ENCODE results near the gene GAREM1.
"Not testable (repeated sequence)": the region's sequence is repeated elsewhere in the genome, so short reads cannot be mapped to it uniquely, and the experiment has no call there.

The GAREM1 gene

DNA sequence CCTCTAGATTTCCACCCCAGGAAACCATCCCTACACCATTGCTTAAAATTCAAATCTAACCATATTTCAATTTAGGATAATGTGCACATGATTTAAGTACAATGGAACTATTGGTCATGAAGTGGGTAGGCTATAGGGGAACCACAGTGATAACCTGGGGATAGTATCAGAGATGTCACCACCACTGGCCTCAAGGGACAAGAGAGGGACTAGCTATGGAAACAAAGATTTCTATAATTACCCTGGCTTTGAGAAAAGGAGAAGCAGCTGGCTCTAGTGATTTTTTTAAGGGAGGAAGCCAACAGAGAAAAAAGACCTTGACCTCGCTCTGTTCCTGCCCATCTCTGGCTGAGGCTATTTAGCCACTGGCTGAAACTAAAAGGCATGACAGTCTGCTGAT lies 148.9 kb downstream of the GAREM1 start:
- no peak for DNase-seq

DNA sequence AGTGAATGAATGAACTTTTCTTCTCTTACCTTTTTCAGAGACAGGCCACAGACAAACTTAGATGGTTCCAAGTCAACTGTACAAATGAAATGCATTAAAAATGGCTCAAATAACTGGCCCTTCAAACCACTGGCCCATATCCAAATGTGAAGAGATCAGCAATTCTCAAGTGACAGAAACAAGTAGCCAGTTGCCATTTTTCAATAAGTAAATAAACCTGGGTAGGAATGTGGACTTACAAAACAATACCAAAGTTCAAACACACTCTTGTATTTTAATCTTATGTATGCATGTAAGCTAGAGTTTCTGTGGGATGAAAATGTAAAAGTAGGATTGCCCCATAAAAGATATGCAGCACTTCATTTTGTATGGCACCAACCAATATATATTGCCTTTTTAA lies 151.6 kb downstream of the GAREM1 start:
- DNase-seq = no peak

DNA sequence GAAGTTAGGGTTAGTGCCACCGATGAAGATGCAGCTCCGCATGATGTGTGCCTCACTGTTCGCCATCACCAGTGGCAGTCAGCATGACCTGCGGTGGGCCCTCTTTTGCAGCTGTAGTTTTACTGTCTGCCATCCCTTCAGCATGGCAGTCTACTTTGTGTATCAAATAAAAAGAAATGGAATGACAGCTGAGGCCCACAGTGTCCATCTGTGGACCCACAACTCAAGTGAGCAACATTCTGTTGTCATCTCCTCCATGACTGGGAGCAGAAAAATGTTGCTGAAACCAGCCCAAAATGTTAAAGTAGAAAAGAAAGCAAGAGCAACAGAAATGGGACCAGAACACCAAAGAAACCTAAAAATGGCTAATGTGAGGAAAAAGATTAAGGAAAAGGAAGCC lies 152.1 kb downstream of the GAREM1 start:
- no peak for DNase-seq

DNA sequence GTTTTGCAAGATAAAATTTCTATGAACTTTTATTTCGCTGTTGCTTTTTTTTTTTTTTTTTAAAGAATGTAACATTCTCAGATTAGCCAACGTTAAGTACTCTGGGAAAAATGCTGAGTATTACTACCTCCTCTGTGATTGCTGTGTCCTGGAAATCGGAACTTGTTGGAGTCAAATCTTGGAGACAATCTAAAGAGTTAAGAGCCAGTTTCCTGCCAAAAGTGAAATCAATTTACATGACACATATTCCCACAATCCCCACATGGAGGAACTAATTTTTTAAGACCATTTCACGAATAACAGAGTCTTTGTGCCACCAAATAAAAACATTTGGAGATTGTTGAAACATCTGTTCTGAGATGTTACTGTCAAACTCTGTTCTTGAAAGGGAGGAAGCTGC lies 153.0 kb downstream of the GAREM1 start:
- DNase-seq = no peak

DNA sequence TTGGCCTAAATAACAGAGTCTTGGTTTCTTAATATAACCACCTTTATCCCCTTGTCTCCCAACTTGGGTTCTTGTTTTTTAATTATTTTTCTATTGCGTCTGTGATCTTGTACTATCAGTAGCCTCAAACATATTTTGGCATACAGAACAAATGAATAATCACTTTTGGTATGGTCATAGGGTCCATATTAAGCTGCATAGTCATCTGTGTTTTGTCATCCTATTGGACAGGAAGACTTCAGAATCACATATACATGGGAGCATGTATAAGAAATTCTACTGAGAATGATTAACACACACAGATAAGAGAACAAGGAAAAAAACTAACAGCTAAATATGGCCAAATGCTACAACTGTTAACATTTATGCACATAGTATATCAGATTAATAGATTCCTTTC lies 154.8 kb downstream of the GAREM1 start:
- no peak for DNase-seq

DNA sequence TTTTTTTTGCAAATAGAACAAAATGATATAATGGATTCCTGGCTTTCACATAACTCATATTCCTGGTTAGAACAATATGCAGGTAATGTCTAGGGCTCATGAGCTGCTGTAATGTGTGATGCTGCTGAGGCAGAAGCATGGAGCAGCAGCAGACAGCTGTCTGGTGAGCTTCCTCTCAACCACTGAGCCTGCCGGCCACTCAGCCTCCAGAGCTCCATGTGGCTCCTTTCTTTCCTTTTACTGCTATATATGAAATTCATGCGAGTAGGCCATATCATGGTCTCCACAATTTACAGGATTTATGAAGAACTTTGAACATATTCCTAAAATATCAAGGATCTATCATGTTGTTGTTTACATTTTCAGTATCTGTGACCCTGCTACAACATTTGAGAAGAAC lies 159.9 kb downstream of the GAREM1 start:
- DNase-seq = no peak

DNA sequence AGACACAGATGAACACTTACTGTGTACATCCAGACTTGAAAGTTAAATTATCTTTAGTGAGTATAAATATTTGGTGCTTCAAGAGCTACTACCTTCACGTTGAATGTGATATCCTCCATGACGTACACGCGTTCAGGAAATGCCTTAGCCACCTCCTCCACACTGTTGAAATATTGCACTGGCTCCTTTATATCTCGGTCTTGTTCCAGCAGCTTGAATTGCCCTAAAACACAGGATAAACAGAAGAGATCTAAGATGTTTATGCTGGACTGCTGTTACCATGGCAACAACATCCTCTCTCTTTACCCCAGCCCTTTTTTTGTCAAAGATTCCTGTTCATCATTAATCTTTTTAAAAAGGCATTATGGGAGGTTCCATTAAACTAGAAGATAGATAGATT lies 160.6 kb downstream of the GAREM1 start:
- no peak for DNase-seq

DNA sequence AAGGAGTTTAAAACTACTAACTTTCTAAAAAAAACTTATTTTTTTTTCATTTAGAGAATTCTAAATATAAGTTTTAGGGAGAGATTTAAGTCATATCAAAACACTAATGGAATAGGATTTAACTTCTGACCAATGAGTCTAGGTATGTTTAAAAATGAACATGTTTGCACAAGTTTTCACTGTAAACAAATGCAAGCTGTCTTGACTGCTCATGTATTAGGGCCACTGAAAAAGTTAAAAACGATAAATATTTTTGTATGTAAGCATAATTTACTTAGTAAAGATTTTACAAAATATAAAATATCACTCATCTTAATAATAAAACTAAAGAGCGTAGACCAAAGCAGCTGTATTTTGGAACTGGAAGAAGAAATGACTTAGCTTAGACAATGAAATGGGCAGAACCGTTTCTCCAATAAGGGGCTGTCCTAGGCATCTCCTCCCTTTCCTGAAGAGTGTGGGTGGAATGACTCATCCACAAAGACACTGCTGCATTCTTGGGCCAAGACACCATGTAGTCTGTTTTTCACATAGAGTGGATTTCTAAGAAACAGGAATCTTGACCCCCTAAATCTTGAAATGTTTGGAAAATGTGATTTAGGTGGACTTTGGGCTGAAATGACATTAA lies 162.1 kb downstream of the GAREM1 start:
- DNase-seq = no peak

DNA sequence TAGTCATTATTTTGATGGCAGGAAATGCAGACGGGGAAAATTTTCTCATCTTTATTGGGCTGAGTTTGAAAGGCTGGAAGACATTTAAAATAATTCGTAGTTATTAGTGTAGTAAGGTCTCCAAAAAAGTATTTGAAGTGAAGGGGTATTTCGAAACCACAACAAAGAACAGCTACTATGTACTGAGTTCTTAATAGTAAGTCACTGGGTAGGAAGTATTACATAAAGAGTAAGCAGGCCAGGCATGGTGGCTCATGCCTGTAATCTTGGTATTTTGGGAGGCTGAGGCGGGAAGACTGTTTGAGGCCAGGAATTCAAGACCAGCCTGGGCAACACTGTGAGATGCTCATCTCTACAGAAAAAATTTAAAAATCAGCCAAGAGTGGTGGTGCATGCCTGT lies 167.3 kb downstream of the GAREM1 start:
- no peak for DNase-seq

DNA sequence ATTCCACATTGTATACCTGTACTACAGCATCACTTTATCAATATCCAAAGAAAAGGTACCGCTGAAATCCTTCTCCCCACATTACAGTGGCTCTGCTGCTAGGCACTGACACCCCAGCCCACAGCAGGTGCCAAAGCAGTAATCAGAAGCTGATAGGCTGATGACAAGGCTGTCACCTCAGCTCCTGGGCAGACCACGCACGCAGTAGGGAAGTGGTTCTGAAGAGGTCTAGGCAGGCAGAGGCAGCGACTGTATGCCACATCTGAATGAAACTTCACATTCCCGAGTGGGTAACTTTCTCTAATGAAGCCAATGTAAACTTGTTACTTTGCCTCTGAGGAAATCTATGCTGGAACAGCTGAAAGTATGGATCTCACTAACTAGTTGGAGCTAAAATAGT lies 167.9 kb downstream of the GAREM1 start:
- DNase-seq = no peak

DNA sequence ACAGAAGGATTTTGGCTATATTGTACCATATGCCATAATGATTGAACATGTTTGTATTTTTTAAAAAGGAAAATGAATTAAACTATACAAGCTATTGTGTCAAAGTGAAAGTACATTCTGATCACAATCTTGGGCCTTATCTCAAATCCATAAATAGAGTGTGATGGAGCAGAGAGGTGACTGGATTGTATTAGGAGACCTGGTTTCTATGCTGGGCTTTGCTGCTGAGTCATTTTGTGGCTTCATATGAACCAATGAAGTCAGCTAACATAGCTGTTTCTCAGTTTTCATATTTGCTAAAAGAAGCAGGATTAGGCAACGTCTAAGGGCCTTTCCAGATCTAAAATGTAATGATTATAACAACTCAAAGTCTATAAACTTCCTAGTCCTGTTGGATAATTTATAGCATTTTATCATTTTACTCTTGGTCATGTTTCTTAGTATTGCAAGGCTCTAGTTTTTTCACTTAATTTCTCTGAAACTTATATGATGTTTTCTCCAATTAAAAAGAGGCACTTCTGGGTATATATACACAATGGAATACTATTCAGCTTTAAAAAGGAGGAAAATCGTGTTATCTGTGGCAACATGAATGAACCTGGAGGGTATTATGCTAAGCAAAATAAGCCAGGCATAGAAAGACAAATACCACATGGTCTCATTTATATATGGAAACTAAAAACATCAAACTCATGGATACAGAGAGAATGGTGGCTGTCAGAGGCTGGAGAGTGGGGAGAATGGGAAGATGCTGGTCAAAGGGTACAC lies 168.5 kb downstream of the GAREM1 start:
- DNase-seq = no peak

DNA sequence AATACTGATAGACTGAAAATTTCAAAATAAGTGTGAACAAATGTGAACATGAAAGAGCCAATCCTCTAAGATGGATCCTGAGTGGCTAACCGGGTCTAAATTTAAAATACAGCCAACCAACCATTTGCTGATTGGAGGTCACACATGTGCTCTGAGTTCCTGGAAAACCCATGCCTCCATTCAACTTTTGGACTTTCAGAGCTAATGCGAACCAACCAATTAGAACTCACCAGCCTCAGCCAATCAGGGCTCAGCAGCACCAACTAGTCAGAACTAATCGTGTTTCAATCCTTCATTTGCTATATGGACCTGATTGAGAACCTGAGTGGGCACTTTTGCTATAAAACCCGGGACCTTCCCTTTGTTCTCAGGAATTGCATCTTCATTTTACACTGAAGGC lies 169.3 kb downstream of the GAREM1 start:
- no peak for DNase-seq

DNA sequence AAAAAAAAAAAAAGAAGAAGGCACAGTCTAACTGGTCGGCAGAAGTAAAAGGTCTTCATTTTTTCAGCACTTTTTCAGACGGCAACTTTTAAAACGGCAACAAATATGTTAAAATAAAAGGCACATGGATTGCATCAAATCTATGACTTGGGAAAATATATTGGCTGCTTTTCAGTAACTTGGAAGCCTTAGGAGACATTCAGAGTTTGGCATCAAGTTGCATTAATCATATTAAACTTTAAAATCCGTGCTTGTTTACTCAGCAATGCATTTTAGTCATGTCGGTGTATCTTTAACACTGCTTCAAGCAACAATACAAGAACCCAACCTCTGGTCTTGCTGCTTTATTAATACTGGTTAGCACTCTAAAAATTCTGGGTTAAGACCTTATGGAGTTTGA lies 169.8 kb downstream of the GAREM1 start:
- no peak for DNase-seq

DNA sequence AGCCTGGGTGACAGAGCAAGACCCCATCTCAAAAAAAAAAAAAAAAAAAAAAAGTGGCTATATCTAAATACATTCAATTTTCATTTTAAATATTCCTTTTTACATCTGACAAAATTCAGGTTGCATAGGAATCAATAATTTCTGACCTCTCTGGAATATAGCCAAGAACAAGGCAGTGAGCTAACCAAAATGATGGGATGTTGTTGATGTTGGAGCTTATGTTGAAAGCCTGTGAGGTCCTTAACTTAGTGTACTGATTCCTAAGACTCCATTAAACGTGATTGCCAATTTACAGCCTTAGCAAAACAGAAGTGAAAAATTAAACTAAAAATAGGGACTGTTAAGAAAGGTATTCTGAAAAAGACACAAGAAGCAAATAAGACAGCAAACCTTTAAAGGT lies 171.2 kb downstream of the GAREM1 start:
- no peak for DNase-seq

DNA sequence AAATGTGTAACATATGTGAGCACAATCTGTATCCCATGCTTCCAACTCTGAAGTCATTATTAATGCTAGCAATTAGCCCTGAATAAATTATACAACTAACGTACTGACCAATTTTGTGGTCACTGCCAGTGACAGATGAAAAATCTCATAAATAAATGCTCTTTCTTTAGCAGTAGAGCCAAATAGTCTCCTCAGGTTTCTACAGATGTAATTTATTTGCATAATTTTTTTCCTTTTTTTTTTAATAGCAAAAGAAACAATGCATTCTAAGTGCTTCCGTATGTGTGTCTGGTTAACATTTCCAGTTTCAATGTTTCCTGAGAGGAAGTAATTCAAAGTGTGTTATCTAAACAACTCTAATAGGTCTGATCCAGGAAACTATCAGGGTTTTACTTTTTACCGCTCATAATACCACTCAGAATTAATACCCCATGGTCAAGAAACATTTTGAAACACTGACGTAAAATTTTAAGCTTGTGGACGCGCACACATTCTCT lies 172.5 kb downstream of the GAREM1 start:
- no peak for DNase-seq

DNA sequence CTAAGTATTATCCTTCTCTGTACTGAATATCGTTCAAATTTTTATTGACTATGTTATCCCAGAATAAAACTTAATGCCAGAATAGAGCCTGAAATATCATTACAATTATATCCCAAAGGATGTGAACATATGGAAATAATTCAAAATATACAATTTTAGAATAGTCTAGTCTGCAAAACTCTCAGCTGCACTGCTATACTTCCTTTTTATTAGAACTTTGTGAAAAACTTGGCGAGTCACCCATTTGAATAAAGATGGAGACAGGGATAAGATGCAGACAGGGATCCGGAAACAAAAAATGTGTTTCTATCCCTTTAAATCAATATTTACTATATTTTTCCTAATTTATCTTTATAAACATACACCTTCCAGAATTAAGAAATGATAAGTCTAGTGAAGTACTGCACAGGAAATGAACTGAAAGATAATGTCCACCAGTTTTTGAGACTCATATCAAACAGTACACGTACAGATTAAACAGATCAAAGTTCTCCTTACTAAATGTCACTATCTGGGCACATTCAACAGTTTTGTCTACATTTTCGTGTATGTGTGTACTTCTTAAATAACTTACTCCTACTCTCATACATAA lies 173.0 kb downstream of the GAREM1 start:
- DNase-seq = no peak

DNA sequence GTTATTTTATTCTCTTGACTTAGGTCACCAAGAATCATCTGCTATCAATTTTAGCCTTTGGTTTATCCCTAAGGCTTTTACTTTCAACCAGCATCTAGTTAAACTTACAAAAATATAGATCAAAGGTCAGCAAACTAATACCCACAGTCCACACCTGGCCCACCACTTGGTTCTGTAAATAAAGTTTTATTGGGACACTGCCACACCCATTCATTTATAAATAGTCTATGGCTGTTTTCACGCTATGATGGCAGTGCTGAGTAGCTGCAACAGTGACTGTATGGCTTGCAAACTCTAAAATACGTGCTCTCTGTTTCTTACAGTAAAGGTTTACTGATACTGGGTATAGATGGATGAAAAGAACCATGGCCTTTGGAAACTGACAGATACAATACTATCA lies 173.8 kb downstream of the GAREM1 start:
- no peak for DNase-seq

DNA sequence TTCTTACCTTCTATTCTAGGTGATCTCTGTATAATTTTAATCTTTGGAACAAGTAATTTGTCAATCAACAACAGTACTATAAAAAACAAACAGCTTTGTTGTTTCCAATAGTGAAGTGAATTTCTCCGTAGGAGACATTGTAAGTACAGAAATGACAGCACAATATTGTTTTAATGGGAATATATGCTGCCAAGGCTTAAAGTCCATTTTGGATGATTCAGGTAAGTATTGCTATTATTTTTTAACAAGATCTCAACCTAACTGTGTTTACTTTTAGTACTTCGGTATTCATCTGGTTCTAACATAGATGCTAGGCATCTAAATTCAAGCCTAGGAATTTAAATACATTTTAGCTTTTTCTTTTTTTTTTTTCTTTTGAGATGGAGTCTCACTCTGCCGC lies 175.1 kb downstream of the GAREM1 start:
- DNase-seq = no peak

DNA sequence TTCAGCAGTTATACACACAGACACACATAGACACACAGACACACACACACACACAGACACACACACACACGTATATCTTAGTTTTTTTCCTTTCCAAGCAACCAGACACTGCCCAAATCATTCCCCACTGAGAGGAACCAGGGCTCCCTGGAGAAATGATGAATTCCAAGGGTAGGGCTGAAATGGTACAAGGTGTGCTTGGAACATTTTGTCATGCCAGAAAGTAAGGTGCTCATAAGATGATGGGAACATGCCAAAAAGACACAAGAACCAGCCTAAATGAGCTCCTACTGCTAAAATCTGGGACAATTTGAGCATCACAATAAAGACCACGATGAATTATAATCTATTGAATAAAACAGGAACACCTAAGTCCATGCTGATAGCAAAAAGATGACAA lies 177.6 kb downstream of the GAREM1 start:
- DNase-seq = no peak

DNA sequence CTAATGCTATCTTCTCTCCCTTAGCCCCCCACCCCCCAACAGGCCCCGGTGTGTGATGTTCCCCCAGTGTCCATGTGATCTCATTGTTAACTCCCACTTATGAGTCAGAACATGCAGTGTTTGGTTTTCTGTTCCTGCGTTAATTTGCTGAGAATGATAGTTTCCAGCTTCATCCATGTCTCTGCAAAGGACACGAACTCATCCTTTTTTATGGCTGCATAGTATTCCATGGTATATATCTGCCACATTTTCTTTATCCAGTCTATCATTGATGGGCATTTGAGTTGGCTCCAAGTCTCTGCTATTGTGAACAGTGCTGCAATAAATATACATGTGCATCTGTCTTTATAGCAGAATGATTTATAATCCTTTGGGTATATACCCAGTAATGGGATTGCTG lies 179.1 kb downstream of the GAREM1 start:
- DNase-seq = not testable (repeated sequence)

DNA sequence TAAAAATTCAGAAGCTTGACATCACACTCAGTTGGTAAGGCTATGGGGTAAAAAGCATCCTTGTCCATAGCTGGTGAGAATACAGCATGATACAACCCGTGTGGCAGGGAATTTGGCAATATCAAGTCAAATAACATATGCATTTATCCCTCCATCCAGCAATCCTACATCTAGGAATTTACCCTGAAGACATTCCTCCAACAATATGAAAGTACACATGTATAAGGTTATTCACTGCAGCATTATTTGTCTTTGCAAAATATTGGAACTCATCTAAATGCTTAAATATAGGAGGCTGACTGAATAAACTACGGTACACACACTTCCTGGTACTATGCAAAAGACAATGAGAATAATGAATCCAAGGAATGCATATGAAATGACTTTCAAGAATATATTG lies 179.9 kb downstream of the GAREM1 start:
- no peak for DNase-seq

DNA sequence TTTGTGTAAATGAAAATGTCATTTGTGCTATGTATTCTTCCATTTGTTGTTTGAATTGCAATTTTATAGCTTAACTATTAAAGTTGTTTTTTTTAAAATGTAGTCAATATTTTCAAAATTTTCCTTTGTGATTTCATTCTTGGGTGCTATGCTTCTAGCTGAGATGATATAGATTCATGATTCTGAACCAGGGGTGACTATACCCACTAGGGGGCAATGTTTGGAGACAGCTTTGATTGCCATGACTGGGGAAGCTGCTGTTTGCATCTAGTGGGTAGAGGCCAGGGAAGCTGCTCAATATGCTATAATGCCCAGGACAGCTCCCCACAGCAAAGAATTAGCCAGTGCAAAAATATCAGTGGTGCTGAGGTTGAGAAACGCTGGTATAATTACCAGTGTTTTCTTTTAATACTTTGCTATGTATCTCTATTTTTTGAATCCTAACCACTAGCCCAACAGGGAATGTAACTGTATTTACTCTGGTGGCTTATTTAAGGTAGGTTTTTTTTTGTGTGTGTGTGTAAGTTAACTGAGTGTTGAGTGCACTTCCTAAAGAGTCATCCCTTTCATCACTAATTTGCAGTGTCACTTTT lies 181.1 kb downstream of the GAREM1 start:
- peak; percentile 32 for DNase-seq

DNA sequence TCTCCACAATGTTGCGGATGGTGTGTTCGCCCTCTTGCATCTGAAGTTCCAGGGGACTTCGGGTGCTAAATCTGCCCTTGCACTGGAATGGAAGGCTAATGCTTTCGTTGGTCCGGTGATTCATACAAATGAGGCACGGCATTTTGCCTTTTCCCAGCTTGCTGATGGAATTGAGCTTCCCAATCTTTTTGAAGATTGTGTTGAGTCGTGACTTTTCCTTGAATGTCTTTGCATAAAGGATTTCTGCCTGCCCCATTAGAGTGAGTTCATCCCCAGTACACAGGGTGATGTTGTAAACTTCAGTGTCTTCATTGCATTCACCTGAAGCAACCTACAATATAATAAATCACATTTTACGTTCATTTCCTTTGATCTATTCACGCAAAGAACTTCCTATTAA lies 182.8 kb downstream of the GAREM1 start:
- no peak for DNase-seq

DNA sequence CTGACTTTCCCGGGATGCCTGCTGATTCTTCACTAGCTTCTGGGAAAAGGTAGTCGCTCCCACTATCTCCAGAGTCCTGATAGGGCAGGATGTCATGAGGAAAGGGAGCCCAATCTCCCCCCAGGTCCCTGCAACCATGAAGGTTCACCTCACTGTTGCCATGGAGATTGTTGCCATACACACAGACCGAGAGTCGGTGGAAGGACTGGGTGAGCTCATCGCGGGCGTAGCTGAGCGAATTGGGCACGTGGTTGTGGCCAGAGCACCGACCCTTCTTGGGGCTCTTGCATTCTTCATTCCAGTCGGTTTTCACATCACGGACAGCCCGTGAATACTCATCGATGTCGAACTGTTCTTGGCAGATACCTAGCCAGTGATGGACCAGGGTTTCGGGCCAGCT lies 183.4 kb downstream of the GAREM1 start:
- DNase-seq = no peak
